Natural killer cell (primary cell): Measurements from ENCODE around the gene KRTAP10-11. TPM values are rescaled to one million over a fixed set of nuclear protein-coding genes. Genes with fewer than 3 reads are reported as not detected.

Source experiments
- ATAC-seq, 3 donors: fragments of 150-1000 bp in 2 of 3; fragments of 200-7000 bp in 1 of 3; cut with Tn5 transposase; 1 replicate in 1 of 3; 2 replicates in 2 of 3; pipeline ENCODE4 v1.10.0; 2021; ENCODE audit warnings: mild to moderate bottlenecking in 2 of 3, moderate library complexity in 2 of 3
- DNase-seq, 2 donors: peaks; one replicate each; pipeline versions ENCODE4 v3.0.0 to v3.0.0-alpha.2; 2013 to 2021; ENCODE audit warnings: mixed read lengths in 1 of 2
- H3K27ac ChIP-seq: one replicate; pipeline ENCODE4 v1.5.1; 2013; ENCODE audit warnings: mild to moderate bottlenecking, low read length
- H3K27me3 ChIP-seq: one replicate; pipeline ENCODE4 v1.6.1; 2013; ENCODE audit warnings: low read length; ENCODE audit not compliant: control insufficient read depth, insufficient read depth
- H3K36me3 ChIP-seq: one replicate; pipeline ENCODE4 v1.6.1; 2013; ENCODE audit warnings: low read length; ENCODE audit not compliant: control insufficient read depth, insufficient read depth
- H3K4me1 ChIP-seq: one replicate; pipeline ENCODE4 v1.6.1; 2013; ENCODE audit warnings: low read length; ENCODE audit not compliant: control insufficient read depth, insufficient read depth
- H3K4me3 ChIP-seq: one replicate; pipeline ENCODE4 v1.5.1; 2013; ENCODE audit warnings: low read length
- H3K9me3 ChIP-seq: one replicate; pipeline ENCODE4 v1.6.1; 2013; ENCODE audit warnings: low read length; ENCODE audit not compliant: control insufficient read depth, insufficient read depth
- H3K27ac Mint-ChIP-seq, 2 donors: one replicate each; pipeline ENCODE4 v1.8.0; 2022; ENCODE audit warnings: mild to moderate bottlenecking in 2 of 2, mixed read lengths in 2 of 2, moderate library complexity in 1 of 2
- H3K27me3 Mint-ChIP-seq, 2 donors: one replicate each; pipeline ENCODE4 v1.8.0; 2022; ENCODE audit warnings: low read depth in 2 of 2, mixed read lengths in 2 of 2
- H3K36me3 Mint-ChIP-seq: one replicate; pipeline ENCODE4 v1.8.0; 2022; ENCODE audit warnings: mixed read lengths
- H3K4me1 Mint-ChIP-seq, 2 donors: one replicate each; pipeline ENCODE4 v1.8.0; 2022; ENCODE audit warnings: mixed read lengths in 2 of 2
- H3K4me3 Mint-ChIP-seq: one replicate; pipeline ENCODE4 v1.8.0; 2022; ENCODE audit warnings: mild to moderate bottlenecking, moderate library complexity, mixed read lengths
- H3K9me3 Mint-ChIP-seq, 2 donors: one replicate each; pipeline ENCODE4 v1.8.0; 2022; ENCODE audit warnings: mixed read lengths in 2 of 2
- WGBS: methylation state at CpG from one replicate; pipeline ENCODE4 v1.1.7; 2013; ENCODE audit warnings: missing lambda C conversion rate; ENCODE audit not compliant: insufficient coverage; 5-methylcytosine and 5-hydroxymethylcytosine counted together
- intact Hi-C: fragments of 100-400 bp; cut with micrococcal nuclease; formaldehyde crosslinking; loops from one replicate; pipeline ENCODE4 v1.14.2; 2022
- total RNA-seq, 4 donors: library from RNA; stranded (reverse); fragments of 120-200 nt in 1 of 4; gene quantifications; one replicate each; pipeline versions ENCODE4 v1.2.3 to v1.2.4, GENCODE V29; 2013 to 2022
- TF ChIP-seq, protein P1 (sequence below): fragments of 200-600 bp; IDR thresholded peaks from one replicate; pipeline ENCODE4 v1.8.0; 2022; ENCODE audit warnings: antibody characterized with exemption

The KRTAP10-11 gene
- total RNA-seq, 3 donors from 2014 or later (not counting 1 experiment from before 2014, with no cell fraction given), result not detected

DNA sequence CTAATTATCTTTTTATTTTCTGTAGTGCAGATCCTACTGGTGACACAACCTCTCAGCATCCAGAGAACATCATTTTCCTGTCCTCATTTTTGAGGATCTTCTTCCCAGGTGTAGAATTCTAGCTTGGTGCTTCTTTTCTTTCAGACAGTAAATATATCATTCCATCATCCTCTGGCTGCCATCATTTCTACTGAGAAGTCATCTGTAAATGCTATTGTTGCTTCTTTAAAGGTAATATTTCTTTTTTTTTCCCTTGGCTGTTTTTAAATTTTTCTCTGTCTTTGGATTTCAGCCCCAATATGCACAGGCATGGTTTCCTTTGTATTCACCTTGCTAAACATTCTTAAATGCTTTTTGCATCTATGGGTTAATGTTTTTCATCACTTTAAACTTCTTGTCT lies 22.6 kb upstream of the KRTAP10-11 start:
- Histone ChIP-seq H3K4me1 (peaks cover 43% of the 10 kb centered on the region), H3K36me3 (no peaks in the 10 kb centered on the region), H3K27me3 (no peaks in the 10 kb centered on the region), H3K4me3 (no peak overlapping the region), H3K9me3 (peaks cover 11% of the 10 kb centered on the region), H3K27ac (no peak overlapping the region)
- TF ChIP-seq, protein P1, sequence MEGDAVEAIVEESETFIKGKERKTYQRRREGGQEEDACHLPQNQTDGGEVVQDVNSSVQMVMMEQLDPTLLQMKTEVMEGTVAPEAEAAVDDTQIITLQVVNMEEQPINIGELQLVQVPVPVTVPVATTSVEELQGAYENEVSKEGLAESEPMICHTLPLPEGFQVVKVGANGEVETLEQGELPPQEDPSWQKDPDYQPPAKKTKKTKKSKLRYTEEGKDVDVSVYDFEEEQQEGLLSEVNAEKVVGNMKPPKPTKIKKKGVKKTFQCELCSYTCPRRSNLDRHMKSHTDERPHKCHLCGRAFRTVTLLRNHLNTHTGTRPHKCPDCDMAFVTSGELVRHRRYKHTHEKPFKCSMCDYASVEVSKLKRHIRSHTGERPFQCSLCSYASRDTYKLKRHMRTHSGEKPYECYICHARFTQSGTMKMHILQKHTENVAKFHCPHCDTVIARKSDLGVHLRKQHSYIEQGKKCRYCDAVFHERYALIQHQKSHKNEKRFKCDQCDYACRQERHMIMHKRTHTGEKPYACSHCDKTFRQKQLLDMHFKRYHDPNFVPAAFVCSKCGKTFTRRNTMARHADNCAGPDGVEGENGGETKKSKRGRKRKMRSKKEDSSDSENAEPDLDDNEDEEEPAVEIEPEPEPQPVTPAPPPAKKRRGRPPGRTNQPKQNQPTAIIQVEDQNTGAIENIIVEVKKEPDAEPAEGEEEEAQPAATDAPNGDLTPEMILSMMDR, result no peak
- Mint-ChIP-seq H3K27me3 (peaks cover 0 to 3% of the 10 kb centered on the region in 2 donors), H3K4me3 (no peak overlapping the region), H3K9me3 (peaks cover 13 to 34% of the 10 kb centered on the region in 2 donors), H3K4me1 (peaks cover 43 to 60% of the 10 kb centered on the region in 2 donors), H3K36me3 (peaks cover 40% of the 10 kb centered on the region), H3K27ac (peak overlapping the region in 1 of 2 donors; percentile 14)
- intact Hi-C loops, result loop anchor here (10.0 kb wide), 1 partner anchor 91 kb away; the partner anchor contains the start of gene TSPEAR
- ATAC-seq, result no peak
- no peak for DNase-seq

DNA sequence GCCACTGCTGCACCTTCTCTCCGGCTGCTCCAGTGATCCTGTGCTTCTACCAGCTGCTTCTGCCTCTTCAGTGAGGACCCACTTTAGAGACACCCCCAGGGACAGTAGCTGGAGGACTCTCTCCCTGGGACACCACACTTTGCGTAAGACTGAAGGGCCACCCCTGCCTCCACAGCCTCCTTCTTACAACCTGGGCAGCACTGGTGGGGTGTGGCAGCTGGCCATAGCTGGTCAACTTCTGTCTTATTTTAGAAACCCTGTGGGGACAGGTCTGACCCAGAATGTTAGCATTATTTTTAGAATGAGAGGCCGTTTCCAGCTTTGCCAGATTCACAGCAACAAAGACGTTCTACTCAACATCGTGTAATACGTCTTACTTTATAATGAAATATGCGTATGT lies 20.5 kb upstream of the KRTAP10-11 start:
- H3K9me3 Mint-ChIP-seq, result peaks cover 11 to 19% of the 10 kb centered on the region in 2 donors
- Histone ChIP-seq H3K36me3 (no peaks in the 10 kb centered on the region), H3K27me3 (no peaks in the 10 kb centered on the region), H3K27ac (peak overlapping the region; percentile 1), H3K4me3 (no peak overlapping the region), H3K9me3 (peaks cover 20% of the 10 kb centered on the region), H3K4me1 (peaks cover 56% of the 10 kb centered on the region)
- peaks cover 40 to 58% of the 10 kb centered on the region in 2 donors for H3K4me1 Mint-ChIP-seq
- DNase-seq, result no peak
- H3K36me3 Mint-ChIP-seq, result peaks cover 29% of the 10 kb centered on the region
- H3K27ac Mint-ChIP-seq, result peak overlapping the region; percentile 74 to 86
- 92% methylated on average over 4 of the region's 7 CpGs for WGBS
- H3K4me3 Mint-ChIP-seq, result peak overlapping the region; percentile 71
- peaks cover 0 to 3% of the 10 kb centered on the region in 2 donors for H3K27me3 Mint-ChIP-seq
- intact Hi-C loops, result loop anchor here (2.0 to 10.0 kb wide), 2 partner anchors 33 to 89 kb away; partner anchors contain the start of gene TSPEAR
- TF ChIP-seq, protein P1, result no peak
- peak in 1 of 3 donors; percentile 18 for ATAC-seq

DNA sequence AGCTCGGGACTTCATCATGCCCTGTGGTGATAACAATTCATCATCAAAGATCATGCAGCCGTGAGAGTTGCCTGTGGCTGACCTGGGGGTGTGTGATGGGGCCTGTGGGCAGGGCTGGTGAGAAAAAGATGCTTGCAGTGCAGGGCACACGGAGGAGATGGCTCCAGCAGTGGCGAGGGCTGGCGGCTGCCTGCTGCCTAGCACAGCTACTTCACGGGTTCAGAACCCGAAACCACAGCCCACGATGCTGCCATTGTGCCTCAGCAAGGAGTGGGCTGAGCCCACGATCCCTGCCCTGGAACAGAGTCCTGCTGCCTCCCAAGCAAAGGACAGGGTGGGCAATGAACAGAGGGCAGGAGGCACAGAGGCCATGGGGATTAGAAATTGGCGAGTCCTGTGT lies 20.0 kb upstream of the KRTAP10-11 start:
- peaks cover 56% of the 10 kb centered on the region for H3K4me1 ChIP-seq
- Mint-ChIP-seq H3K9me3 (peaks cover 14 to 23% of the 10 kb centered on the region in 2 donors), H3K27me3 (peaks cover 0 to 3% of the 10 kb centered on the region in 2 donors), H3K27ac (peak overlapping the region; percentile 74 to 86), H3K36me3 (peaks cover 32% of the 10 kb centered on the region), H3K4me3 (peak overlapping the region; percentile 71), H3K4me1 (peaks cover 43 to 59% of the 10 kb centered on the region in 2 donors)
- DNase-seq (peak; percentile 65 to 66), ATAC-seq (peak; percentile 86 to 99 (median 95))
- no peaks in the 10 kb centered on the region for H3K36me3 ChIP-seq
- 36% methylated on average over 10 of the region's 10 CpGs for WGBS
- H3K27me3 ChIP-seq, result no peaks in the 10 kb centered on the region
- intact Hi-C loops, result loop anchor here (2.0 to 10.0 kb wide), 2 partner anchors 33 to 89 kb away; partner anchors contain the start of gene TSPEAR
- peak overlapping the region; percentile 8 for H3K27ac ChIP-seq
- no peak overlapping the region for H3K4me3 ChIP-seq
- TF ChIP-seq, protein P1, result no peak
- peaks cover 23% of the 10 kb centered on the region for H3K9me3 ChIP-seq
